ENCODE data around the gene PSMD5.

The PSMD5 gene

DNA sequence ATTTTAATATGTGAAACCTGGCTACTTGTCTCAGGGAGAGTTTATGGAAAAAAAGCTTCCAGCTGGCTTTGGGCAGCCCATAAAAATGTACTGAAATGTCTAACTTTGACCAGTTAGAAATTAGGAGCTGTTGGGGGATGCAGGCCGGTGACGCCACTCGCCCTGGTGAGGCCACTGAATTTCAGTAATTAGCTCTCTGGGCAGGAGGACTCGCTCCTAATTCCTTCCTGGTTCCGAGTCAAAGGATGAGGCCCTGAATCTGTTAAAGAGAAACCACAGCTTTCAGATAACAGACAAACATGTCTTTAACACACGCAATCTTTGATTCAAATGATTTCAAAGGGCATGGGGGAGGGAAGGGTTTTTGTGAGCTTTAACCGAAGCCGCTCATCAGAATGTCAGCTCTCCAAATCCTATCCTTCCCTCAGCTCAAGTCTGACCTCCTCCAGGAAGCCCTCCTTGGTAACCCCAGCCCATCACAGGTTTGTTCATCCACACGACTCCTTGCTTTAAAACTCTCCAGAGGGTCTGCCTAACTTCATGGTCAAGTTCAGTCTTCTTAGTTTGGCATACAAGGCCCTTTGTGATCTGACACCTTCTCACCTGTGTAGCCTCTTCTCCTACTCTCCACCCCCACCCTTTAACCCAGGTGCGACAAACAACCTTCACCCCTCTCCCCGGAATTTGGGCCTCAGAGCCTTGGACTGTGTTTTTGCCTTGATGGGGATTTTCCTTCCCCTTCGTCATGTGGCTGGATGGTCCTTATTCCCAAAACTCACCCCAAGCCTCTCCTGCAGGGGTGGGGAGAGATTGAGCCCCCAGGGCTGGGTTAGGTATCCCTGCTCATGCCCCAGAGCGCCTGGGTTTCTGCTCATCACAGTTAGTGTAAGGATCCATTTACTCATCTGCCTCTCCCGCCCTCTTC is 47.9 kb upstream of the PSMD5 start:
- H3K27ac ChIP-seq (ENCODE audit: low read depth, low read length): peak overlapping the region; percentile 100
- H3K4me1 ChIP-seq (ENCODE audit: control insufficient read depth, low read length): peaks cover 95% of the 10 kb centered on the region
- no peaks in the 10 kb centered on the region for H3K9me2 ChIP-seq (replicated peaks; ENCODE audit: control insufficient read depth, low read length)
- no peaks in the 10 kb centered on the region for H4K20me1 ChIP-seq (ENCODE audit: control insufficient read depth, insufficient read depth, low read depth, low read length)
- no peaks in the 10 kb centered on the region for H3K27me3 ChIP-seq (ENCODE audit: control insufficient read depth, low read length)
- no peaks in the 10 kb centered on the region for H3K79me2 ChIP-seq (ENCODE audit: control insufficient read depth, low read length)
- H3K9me3 ChIP-seq (ENCODE audit: control insufficient read depth, insufficient read depth, low read length): no peaks in the 10 kb centered on the region
- peaks cover 6% of the 10 kb centered on the region; the same call in 1 of the 2 replicates for H3K36me3 ChIP-seq (ENCODE audit: control insufficient read depth, low read length)
- peaks cover 43% of the 10 kb centered on the region for H3F3A ChIP-seq (ENCODE audit: control insufficient read depth, insufficient read depth)
- TF ChIP-seq EZH2phosphoT487 (IDR thresholded peaks at IDR 0.05; ENCODE audit: borderline replicate concordance, low read length): no peak
- TF ChIP-seq, protein P1, sequence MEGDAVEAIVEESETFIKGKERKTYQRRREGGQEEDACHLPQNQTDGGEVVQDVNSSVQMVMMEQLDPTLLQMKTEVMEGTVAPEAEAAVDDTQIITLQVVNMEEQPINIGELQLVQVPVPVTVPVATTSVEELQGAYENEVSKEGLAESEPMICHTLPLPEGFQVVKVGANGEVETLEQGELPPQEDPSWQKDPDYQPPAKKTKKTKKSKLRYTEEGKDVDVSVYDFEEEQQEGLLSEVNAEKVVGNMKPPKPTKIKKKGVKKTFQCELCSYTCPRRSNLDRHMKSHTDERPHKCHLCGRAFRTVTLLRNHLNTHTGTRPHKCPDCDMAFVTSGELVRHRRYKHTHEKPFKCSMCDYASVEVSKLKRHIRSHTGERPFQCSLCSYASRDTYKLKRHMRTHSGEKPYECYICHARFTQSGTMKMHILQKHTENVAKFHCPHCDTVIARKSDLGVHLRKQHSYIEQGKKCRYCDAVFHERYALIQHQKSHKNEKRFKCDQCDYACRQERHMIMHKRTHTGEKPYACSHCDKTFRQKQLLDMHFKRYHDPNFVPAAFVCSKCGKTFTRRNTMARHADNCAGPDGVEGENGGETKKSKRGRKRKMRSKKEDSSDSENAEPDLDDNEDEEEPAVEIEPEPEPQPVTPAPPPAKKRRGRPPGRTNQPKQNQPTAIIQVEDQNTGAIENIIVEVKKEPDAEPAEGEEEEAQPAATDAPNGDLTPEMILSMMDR (IDR thresholded peaks at IDR 0.05; ENCODE audit: low read depth, low read length, poor library complexity, severe bottlenecking): no peak
- peak overlapping the region; percentile 60 for H3K4me3 ChIP-seq (ENCODE audit: low read length)
- H3K4me2 ChIP-seq (ENCODE audit: low read length): peak overlapping the region; percentile 92

DNA sequence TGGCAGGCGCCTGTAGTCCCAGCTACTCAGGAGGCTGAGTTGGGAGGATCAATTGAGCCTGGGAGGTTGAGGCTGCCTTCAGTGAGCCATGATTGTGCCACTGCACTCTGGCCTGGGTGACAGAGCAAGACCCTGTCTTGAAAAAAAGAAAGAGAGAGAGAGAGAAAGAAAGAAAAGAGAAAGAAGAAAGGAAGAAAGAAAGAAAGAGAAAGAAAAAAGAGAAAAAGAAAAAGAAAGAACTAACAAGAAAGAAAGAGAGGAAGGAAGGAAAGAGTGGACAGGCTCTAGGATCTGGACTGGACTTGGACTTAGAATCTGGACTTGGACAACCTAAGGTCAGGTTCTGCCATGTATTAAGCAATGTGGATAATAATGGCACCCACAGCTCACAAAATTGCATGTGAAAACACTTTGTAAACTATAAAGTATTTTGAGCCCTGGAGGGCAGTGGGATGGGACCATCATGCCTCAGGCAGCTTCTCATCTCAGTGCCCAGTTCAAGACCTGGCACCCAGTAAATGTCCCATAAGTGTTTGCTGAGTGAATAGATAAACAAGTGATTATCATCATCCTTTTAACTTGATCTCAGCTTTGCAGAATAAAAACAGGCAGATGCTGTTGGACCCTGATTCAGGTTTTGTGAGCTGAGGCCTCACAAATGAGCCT is 47.0 kb upstream of the PSMD5 start:
- no peaks in the 10 kb centered on the region for H3K9me3 ChIP-seq (ENCODE audit: control insufficient read depth, insufficient read depth, low read length)
- H3K36me3 ChIP-seq (ENCODE audit: control insufficient read depth, low read length): peaks cover 6% of the 10 kb centered on the region; the same call in 1 of the 2 replicates
- H3K79me2 ChIP-seq (ENCODE audit: control insufficient read depth, low read length): no peaks in the 10 kb centered on the region
- H3K27ac ChIP-seq (ENCODE audit: low read depth, low read length): peak overlapping the region; percentile 100
- H3K4me2 ChIP-seq (ENCODE audit: low read length): peak overlapping the region; percentile 92
- no peaks in the 10 kb centered on the region for H3K9me2 ChIP-seq (replicated peaks; ENCODE audit: control insufficient read depth, low read length)
- no peaks in the 10 kb centered on the region for H4K20me1 ChIP-seq (ENCODE audit: control insufficient read depth, insufficient read depth, low read depth, low read length)
- peak overlapping the region; percentile 60 for H3K4me3 ChIP-seq (ENCODE audit: low read length)
- H3K27me3 ChIP-seq (ENCODE audit: control insufficient read depth, low read length): no peaks in the 10 kb centered on the region
- TF ChIP-seq EZH2phosphoT487 (IDR thresholded peaks at IDR 0.05; ENCODE audit: borderline replicate concordance, low read length): no peak
- TF ChIP-seq, protein P1 (IDR thresholded peaks at IDR 0.05; ENCODE audit: low read depth, low read length, poor library complexity, severe bottlenecking): no peak
- H3K4me1 ChIP-seq (ENCODE audit: control insufficient read depth, low read length): peaks cover 95% of the 10 kb centered on the region
- H3F3A ChIP-seq (ENCODE audit: control insufficient read depth, insufficient read depth): peaks cover 38% of the 10 kb centered on the region

DNA sequence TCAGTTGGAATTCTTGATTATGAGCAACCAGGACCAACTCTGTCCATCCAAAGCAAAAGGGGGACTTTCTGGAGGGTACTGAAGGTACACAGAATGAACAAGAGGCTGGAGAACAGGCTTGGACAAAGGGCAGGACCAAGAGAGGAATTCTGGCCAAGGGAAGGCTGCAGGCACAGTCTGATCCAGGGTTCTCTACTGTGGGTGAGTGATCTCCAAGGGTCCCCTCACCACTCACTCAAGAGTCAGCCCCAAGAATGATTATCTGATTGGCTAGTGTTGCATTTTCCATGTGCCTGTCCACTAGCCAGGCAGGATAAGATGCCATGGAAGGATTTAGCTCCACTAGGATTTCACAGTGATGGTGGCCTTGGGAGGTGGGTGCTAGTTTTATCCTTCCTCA is 45.9 kb upstream of the PSMD5 start:
- Histone ChIP-seq H4K20me1 (ENCODE audit: control insufficient read depth, insufficient read depth, low read depth, low read length) (no peaks in the 10 kb centered on the region), H3K4me2 (ENCODE audit: low read length) (no peak overlapping the region), H3K27ac (ENCODE audit: low read depth, low read length) (peak overlapping the region; percentile 100), H3K4me1 (ENCODE audit: control insufficient read depth, low read length) (peaks cover 92% of the 10 kb centered on the region), H3K36me3 (ENCODE audit: control insufficient read depth, low read length) (peaks cover 6% of the 10 kb centered on the region; the same call in 1 of the 2 replicates), H3K9me2 (replicated peaks; ENCODE audit: control insufficient read depth, low read length) (no peaks in the 10 kb centered on the region), H3K79me2 (ENCODE audit: control insufficient read depth, low read length) (no peaks in the 10 kb centered on the region), H3K9me3 (ENCODE audit: control insufficient read depth, insufficient read depth, low read length) (no peaks in the 10 kb centered on the region), H3K4me3 (ENCODE audit: low read length) (no peak overlapping the region), H3K27me3 (ENCODE audit: control insufficient read depth, low read length) (no peaks in the 10 kb centered on the region), H3F3A (ENCODE audit: control insufficient read depth, insufficient read depth) (peaks cover 42% of the 10 kb centered on the region)
- no peak for TF ChIP-seq EZH2phosphoT487 (IDR thresholded peaks at IDR 0.05; ENCODE audit: borderline replicate concordance, low read length)
- TF ChIP-seq, protein P1 (IDR thresholded peaks at IDR 0.05; ENCODE audit: low read depth, low read length, poor library complexity, severe bottlenecking): no peak
